ENCODE results near the gene YARS1.

GRCh38 chr1:32863218-32863880 lies 46.2 kb upstream of the YARS1 start:
- no peak for TF ChIP-seq CTCF (IDR thresholded peaks at IDR 0.05)
- TF ChIP-seq POLR2A (IDR thresholded peaks at IDR 0.05) = no peak
